IMR-90 (cell line): Measurements from ENCODE around the gene ADAMTSL1. TPM values are rescaled to one million over a fixed set of nuclear protein-coding genes. Genes with fewer than 3 reads are reported as not detected.
A peak's percentile ranks its signal among the peaks of the same experiment; 100 is the strongest.

Experiments used
- ATAC-seq: fragments of 200-7000 bp; cut with Tn5 transposase; 2 replicates; pipeline ENCODE4 v1.9.1; 2020; ENCODE audit warnings: low read depth, mild to moderate bottlenecking, moderate library complexity
- BruUV-seq: library from RNA; stranded (reverse); fragments of 400-500 nt; replicated peaks from 2 replicates; lab custom pipeline; 2021; lab: Mats Ljungman, UMichigan
- CTCF ChIA-PET: fragments of 300-600 bp; formaldehyde crosslinking; extraction: SDS; loops from one replicate; lab custom pipeline; 2021; ENCODE audit warnings: antibody characterized with exemption; lab: Yijun Ruan, JAX
- POLR2A ChIA-PET: fragments of 300-600 bp; sonication (Branson Sonifier 250); formaldehyde crosslinking; loops from one replicate; lab custom pipeline; 2022; ENCODE audit warnings: antibody characterized with exemption; ENCODE audit not compliant: unreplicated experiment; lab: Charles Lee
- DNase-seq: peaks from one replicate; pipeline ENCODE4 v3.0.0; 2013
- H2AFZ ChIP-seq: replicated peaks from 2 replicates; pipeline ENCODE3; 2013; ENCODE audit warnings: low read length, mild to moderate bottlenecking; ENCODE audit not compliant: poor library complexity
- H2AK5ac ChIP-seq: 2 replicates; pipeline ENCODE4 v1.6.1; 2013; ENCODE audit warnings: low read depth, low read length, inconsistent platforms
- H2AK9ac ChIP-seq: replicated peaks from 2 replicates; pipeline ENCODE3; 2013; ENCODE audit warnings: mild to moderate bottlenecking, low read depth, low read length, moderate library complexity; ENCODE audit not compliant: poor library complexity
- H2BK120ac ChIP-seq: 2 replicates; pipeline ENCODE4 v1.6.1; 2013; ENCODE audit warnings: low read depth, low read length, inconsistent platforms
- H2BK15ac ChIP-seq: 3 replicates; pipeline ENCODE4 v1.6.1; 2013; ENCODE audit warnings: low read depth, low read length, inconsistent platforms
- H2BK20ac ChIP-seq: 2 replicates; pipeline ENCODE4 v1.6.1; 2013; ENCODE audit warnings: low read depth, mild to moderate bottlenecking, inconsistent platforms, low read length, moderate library complexity
- H2BK5ac ChIP-seq: 2 replicates; pipeline ENCODE4 v1.6.1; 2013; ENCODE audit warnings: mild to moderate bottlenecking, low read depth, low read length, inconsistent platforms; ENCODE audit not compliant: poor library complexity, severe bottlenecking
- H3K14ac ChIP-seq: replicated peaks from 2 replicates; pipeline ENCODE4 v1.6.1; 2013; ENCODE audit warnings: low read depth, low read length, inconsistent platforms
- H3K18ac ChIP-seq: 2 replicates; pipeline ENCODE4 v1.6.1; 2013; ENCODE audit warnings: low read depth, low read length, control low read depth
- H3K23ac ChIP-seq: 2 replicates; pipeline ENCODE4 v1.6.1; 2013; ENCODE audit warnings: low read depth, low read length, inconsistent platforms
- H3K27ac ChIP-seq: 2 replicates; pipeline ENCODE4 v1.5.1; 2013; ENCODE audit warnings: mild to moderate bottlenecking, control low read depth, low read length; ENCODE audit not compliant: insufficient read depth
- H3K27me3 ChIP-seq: 2 replicates; pipeline ENCODE4 v1.6.1; 2013; ENCODE audit warnings: low read length; ENCODE audit not compliant: control insufficient read depth, insufficient read depth
- H3K36me3 ChIP-seq: 2 replicates; pipeline ENCODE4 v1.6.1; 2013; ENCODE audit warnings: low read length, mixed read lengths; ENCODE audit not compliant: control insufficient read depth, insufficient read depth
- H3K4ac ChIP-seq: 2 replicates; pipeline ENCODE4 v1.6.1; 2013; ENCODE audit warnings: low read depth, low read length, inconsistent platforms
- H3K4me1 ChIP-seq: 2 replicates; pipeline ENCODE4 v1.6.1; 2013; ENCODE audit warnings: low read length, mixed read lengths; ENCODE audit not compliant: control insufficient read depth, insufficient read depth
- H3K4me2 ChIP-seq: 2 replicates; pipeline ENCODE4 v1.6.1; 2013; ENCODE audit warnings: low read depth, mild to moderate bottlenecking, control low read depth, low read length, moderate library complexity
- H3K4me3 ChIP-seq: 2 replicates; pipeline ENCODE4 v1.5.1; 2013; ENCODE audit warnings: low read depth, mild to moderate bottlenecking, control low read depth, low read length, moderate library complexity; ENCODE audit not compliant: insufficient read depth
- H3K56ac ChIP-seq: 2 replicates; pipeline ENCODE4 v1.6.1; 2013; ENCODE audit warnings: low read length, inconsistent platforms; ENCODE audit not compliant: insufficient read depth; ENCODE audit errors: extremely low read depth
- H3K79me1 ChIP-seq, 2 experiments: 2 replicates each; pipeline ENCODE4 v1.6.1; 2013; ENCODE audit warnings: low read length in 2 of 2, inconsistent platforms in 1 of 2, low read depth in 1 of 2
- H3K9ac ChIP-seq: 2 replicates; pipeline ENCODE4 v1.6.1; 2013; ENCODE audit warnings: low read depth, low read length, control low read depth
- H3K9me1 ChIP-seq: 2 replicates; pipeline ENCODE4 v1.6.1; 2013; ENCODE audit warnings: low read length, inconsistent platforms; ENCODE audit not compliant: insufficient read depth
- H3K9me3 ChIP-seq: 2 replicates; pipeline ENCODE4 v1.6.1; 2013; ENCODE audit warnings: low read length; ENCODE audit not compliant: control insufficient read depth, insufficient read depth
- H4K20me1 ChIP-seq: 2 replicates; pipeline ENCODE4 v1.6.1; 2013; ENCODE audit warnings: low read length, inconsistent platforms; ENCODE audit not compliant: insufficient read depth
- H4K5ac ChIP-seq: 2 replicates; pipeline ENCODE4 v1.6.1; 2013; ENCODE audit warnings: mild to moderate bottlenecking, low read depth, low read length, control low read depth
- H4K8ac ChIP-seq, 2 experiments: 2 replicates each; pipeline ENCODE4 v1.6.1; 2013; ENCODE audit warnings: low read depth in 2 of 2, low read length in 2 of 2, control low read depth in 1 of 2, inconsistent platforms in 1 of 2
- H4K91ac ChIP-seq: 2 replicates; pipeline ENCODE4 v1.6.1; 2013; ENCODE audit warnings: low read depth, low read length, inconsistent platforms; ENCODE audit not compliant: insufficient read depth
- MXI1 ChIP-seq: IDR thresholded peaks from 2 replicates; pipeline ENCODE4 v1.6.1; 2012; ENCODE audit warnings: low read depth, mild to moderate bottlenecking, low read length, moderate library complexity, borderline replicate concordance
- RCOR1 ChIP-seq: IDR thresholded peaks from 2 replicates; pipeline ENCODE4 v1.6.1; 2012; ENCODE audit warnings: mild to moderate bottlenecking, low read length, improper control_type of control experiment; ENCODE audit not compliant: insufficient replicate concordance
- RFX5 ChIP-seq: IDR thresholded peaks from 2 replicates; pipeline ENCODE4 v1.8.0; 2012; ENCODE audit warnings: low read depth, mild to moderate bottlenecking, low read length, moderate library complexity
- WGBS, 2 experiments: methylation state at CpG; one replicate each; pipeline versions ENCODE4 v1.1.5 to v1.1.7; 2013; ENCODE audit warnings: missing lambda C conversion rate in 2 of 2; ENCODE audit not compliant: insufficient read length in 1 of 2; ENCODE audit errors: extremely low coverage in 2 of 2; 5-methylcytosine and 5-hydroxymethylcytosine counted together
- dilution Hi-C: fragments of 300-500 bp; cut with HindIII; formaldehyde crosslinking; loops from one replicate; pipeline ENCODE4 v1.14.3; 2018; ENCODE audit warnings: low sequenced_read_pairs; ENCODE audit not compliant: unreplicated experiment
- in situ Hi-C: fragments of 300-500 bp; cut with MboI; formaldehyde crosslinking; loops from 3 replicates; pipeline ENCODE4 v1.14.3; 2019; ENCODE audit warnings: low sequenced_read_pairs, inconsistent platforms, mixed read lengths
- intact Hi-C: fragments of 100-400 bp; cut with micrococcal nuclease; formaldehyde crosslinking; loops from 2 replicates; pipeline ENCODE4 v1.10.0; 2022
- polyA plus RNA-seq, 3 experiments: library from polyadenylated mRNA; depleted of rRNA; stranded (reverse); fragments of >200 nt; gene quantifications; 2 replicates each; pipeline ENCODE4 v1.2.3, GENCODE V29; 2012; ENCODE audit warnings: low replicate concordance in 1 of 3
- total RNA-seq: library from RNA; depleted of rRNA; stranded (reverse); fragments of >200 nt; gene quantifications from 2 replicates; pipeline ENCODE4 v1.2.3, GENCODE V29; 2012

ADAMTSL1 gene
- total and polyA plus RNA-seq, 2 of the 4 experiments (the other 2 are of a cell fraction) = 38.2 to 62.2 TPM

DNA sequence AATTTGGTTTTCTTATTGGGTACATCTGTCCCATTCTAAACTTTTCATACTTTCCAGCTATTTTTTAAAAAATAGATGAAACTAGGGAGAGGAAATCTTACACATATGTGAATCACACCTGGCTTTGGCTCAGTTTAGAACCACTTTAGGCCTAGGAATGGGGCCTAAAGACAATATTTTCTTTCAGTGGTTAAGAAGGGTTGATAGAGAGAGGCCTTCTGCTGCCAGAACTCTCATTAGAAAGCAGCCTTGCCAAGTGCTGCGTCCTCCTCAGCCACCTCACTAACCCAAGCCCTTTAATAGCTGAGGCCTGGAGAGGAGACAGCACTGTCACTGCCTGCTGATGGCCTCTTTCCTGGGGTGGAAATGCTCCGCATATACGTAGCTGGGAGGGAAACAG is 391.6 kb downstream of the ADAMTSL1 start:
- Histone ChIP-seq H3K4ac (no peak overlapping the region), H3K27me3 (no peaks in the 10 kb centered on the region), H3K23ac (no peak overlapping the region), H3K27ac (no peak overlapping the region), H2BK20ac (no peak overlapping the region), H3K36me3 (no peaks in the 10 kb centered on the region), H4K8ac (no peak overlapping the region), H2AK9ac (no peak overlapping the region), H3K4me1 (peaks cover 2% of the 10 kb centered on the region; the same call in 1 of the 2 replicates), H4K20me1 (no peaks in the 10 kb centered on the region), H3K9ac (no peak overlapping the region), H3K9me1 (no peaks in the 10 kb centered on the region), H2AK5ac (no peak overlapping the region), H3K56ac (no peak overlapping the region), H4K5ac (no peak overlapping the region), H2BK120ac (no peak overlapping the region), H3K4me2 (no peak overlapping the region), H2AFZ (no peak overlapping the region), H3K79me1 (no peaks in the 10 kb centered on the region), H2BK15ac (no peak overlapping the region), H2BK5ac (no peak overlapping the region), H4K91ac (no peak overlapping the region), H3K9me3 (peaks cover 2% of the 10 kb centered on the region; the same call in 1 of the 2 replicates), H3K4me3 (no peak overlapping the region), H3K14ac (no peak overlapping the region), H3K18ac (no peak overlapping the region)
- CTCF ChIA-PET = no interaction called here
- WGBS, 2 experiments = no CpG with 5 or more reads among the region's 3 CpGs
- in situ Hi-C loops (no loop called here), intact Hi-C loops (no loop called here), dilution Hi-C loops (no loop called here)
- POLR2A ChIA-PET = no interaction called here
- no TSS peak for BruUV-seq
- DNase-seq (peak; percentile 7), ATAC-seq (no peak)
- TF ChIP-seq RCOR1 (no peak), MXI1 (no peak), RFX5 (no peak)
